Stimulated activated CD8-positive, alpha-beta memory T cell treated with anti-CD3 and anti-CD28 coated beads, Interleukin-12 subunit alpha, Interleukin-12 subunit beta, amount 100 ng/mL, for 1 hour (primary cell): ENCODE measurements around the gene EYS.
"Not testable (repeated sequence)": the region's sequence is repeated elsewhere in the genome, so short reads cannot be mapped to it uniquely, and the experiment has no call there.

Source experiments
- DNase-seq: peaks from one replicate; pipeline ENCODE4 v3.0.0-alpha.2; 2020; ENCODE audit warnings: low read depth

Gene EYS

GRCh38 chr6:64580346-64580745 is 1126.7 kb downstream of the EYS start:
- DNase-seq, result no peak

DNA sequence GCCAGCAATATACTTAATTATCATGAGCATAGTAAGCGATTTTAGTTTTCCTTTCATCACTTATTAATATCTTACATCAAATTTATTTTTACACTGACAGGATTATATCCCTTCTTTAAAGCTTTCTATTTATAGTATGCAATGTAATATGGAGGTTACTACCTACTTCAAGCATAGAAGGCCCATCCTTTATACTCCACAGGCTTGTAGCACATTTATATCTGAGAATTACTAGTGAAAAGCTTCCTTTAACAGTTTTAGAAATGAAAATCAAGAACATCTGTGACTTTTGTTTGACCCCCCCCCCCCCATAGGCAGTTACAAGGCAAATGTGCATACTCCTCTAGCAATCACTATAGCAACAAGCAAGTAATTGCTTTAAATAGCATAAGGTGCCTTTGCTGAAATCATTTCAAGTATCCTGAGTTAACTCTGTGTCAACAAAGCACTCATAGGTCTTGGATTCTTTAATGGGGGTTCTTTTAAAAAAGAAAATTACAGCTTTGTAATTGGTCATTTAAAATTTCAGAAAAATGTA is 1153.7 kb downstream of the EYS start:
- DNase-seq, result no peak

DNA sequence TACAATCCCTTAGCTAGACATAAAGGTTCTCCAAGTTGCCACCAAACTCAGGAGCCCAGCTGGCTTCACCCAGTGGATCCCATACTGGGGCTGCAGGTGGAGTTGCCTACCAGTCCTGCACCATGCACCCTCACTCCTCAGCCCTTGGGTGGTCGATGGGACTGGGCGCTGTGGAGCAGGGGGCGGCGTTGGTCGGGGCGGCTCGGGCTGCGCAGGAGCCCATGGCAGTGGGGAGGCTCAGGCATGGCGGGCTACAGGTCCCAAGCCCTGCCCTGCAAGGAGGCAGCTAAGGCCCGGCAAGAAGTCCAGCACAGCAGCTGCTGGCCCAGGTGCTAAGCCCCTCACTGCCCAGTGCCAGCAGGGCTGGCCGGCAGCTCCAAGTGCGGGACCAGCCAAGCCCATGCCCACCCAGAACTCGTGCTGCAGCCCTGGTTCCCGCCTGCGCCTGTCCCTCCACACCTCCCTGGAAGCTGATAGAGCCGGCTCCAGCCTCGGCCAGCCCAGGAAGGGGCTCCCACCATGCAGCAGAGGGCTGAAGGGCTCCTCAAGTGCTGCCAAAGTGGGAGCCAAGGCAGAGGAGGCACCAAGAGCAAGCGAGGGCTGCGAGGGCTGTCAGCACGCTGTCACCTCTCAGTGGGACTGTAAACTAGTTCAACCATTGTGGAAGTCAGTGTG is 1159.3 kb downstream of the EYS start:
- DNase-seq, result no peak

DNA sequence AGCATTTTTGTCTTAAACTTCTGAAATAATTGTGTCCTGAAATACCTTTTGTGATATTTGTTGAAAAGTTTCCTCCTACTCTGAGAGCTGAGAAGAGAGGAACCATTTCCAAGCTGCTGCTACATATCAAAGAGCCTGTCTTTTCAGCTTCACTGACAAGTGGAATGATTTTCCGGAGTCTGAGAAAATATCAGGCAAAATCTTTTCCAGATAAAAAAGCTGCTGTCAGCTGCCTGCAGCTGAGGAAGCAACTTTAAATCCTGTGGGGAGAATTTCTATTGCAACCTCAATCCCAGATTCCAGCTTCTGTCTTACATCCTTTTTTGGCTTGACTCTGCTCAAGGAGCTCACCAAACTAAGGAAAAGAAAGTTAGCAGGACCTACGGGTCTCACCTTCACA is 1167.1 kb downstream of the EYS start:
- no peak for DNase-seq

- no peak for DNase-seq
Observed at GRCh38 chr6:64538722-64539121, 1168.3 kb downstream of the EYS start.

DNA sequence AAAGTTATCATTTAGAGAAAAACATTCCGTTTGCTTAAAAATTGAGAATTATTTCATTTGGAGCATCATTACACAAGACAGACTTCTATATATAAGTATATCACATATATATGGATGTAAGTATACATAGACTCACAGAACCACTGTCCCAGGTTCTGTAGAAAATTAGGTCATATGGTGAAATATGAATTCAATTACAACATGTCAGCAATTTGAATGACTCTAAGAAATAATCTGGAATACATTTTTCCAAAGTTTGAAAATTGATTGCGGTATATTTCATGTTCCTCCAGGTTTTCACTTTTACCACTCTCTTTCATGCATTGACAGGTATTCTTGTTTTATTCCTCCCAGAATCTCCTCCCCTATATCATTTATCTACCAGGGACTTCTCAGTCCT is 1179.1 kb downstream of the EYS start:
- DNase-seq, result no peak

DNA sequence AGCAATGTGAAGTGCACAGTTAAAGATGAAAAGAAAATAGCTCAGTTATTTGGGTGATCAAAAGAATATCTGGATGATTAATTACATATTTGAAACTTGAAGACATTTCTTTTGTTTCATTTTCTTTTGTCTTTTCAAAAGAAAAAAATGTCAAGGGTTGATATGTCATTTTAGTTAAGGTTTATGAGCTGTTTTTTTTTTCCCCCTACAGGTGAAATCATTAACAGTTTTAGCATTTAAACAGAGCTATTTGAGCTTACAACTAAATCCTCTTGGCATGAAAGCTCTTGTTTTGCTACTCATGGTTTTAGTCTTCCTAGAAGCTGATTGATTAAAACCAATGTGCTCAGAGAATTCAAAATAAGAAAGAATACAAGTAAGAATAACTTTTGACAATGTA is 1184.2 kb downstream of the EYS start:
- no peak for DNase-seq

- no peak for DNase-seq
Observed at GRCh38 chr6:64520050-64520449, 1187.0 kb downstream of the EYS start.

GRCh38 chr6:64516393-64516792 is 1190.6 kb downstream of the EYS start:
- DNase-seq, result no peak

DNA sequence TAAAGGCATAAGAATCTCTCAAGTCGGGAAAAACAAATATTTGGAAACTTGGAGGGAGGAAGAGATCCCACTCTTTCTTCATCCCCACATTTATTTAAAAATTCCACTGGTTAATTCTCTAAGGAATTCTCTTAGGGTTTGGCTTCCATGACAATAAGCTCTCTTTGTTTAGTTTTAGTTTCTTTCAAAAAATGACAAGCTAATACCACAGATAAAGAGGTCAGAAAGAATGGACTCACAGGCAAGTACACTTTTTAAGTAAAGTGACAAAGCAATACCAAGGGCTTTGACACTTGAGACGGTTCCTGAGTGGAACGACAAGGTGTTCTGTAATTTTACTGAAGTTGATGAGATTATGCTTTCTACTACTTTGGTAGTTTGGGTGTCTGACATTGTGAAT is 1199.4 kb downstream of the EYS start:
- no peak for DNase-seq

DNA sequence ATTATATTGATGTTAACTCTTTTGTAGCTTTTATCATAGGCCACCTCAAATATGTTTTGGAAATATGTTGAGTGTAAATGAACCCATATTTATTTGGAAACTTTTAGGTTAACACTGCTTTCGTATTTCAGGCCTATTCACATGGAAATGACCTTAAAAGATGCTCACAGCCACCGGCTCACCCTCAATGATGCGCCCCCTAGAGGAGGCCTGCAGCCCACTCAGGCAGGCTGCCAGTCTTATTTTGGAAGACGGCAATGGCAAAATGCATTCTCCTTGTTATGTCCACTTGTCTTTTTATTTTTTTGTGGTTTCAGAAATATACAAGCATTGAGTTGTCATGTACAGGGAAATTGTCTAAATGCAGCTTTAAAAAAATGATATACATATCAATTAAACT is 1201.7 kb downstream of the EYS start:
- no peak for DNase-seq

- DNase-seq, result no peak
Observed at GRCh38 chr6:64504503-64504902, 1202.5 kb downstream of the EYS start.

DNA sequence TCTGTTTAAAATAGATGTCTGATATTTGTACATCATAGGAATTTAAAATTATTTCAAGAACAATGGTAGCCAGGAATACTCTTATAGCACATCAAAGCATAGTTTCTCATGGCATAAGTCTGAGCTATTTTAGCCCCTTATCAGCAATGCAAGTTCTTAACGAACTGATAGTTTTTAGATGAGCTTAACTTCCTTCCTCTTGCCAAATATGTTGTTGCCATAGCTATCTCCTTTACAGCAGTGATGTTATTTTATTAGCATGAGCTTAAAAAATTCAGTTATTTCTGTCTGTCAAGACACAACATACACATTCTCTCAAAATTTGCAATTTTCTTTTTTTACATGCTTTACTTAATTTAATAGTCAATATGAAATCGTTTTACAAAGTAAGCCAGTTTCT is 1204.2 kb downstream of the EYS start:
- DNase-seq, result no peak

DNA sequence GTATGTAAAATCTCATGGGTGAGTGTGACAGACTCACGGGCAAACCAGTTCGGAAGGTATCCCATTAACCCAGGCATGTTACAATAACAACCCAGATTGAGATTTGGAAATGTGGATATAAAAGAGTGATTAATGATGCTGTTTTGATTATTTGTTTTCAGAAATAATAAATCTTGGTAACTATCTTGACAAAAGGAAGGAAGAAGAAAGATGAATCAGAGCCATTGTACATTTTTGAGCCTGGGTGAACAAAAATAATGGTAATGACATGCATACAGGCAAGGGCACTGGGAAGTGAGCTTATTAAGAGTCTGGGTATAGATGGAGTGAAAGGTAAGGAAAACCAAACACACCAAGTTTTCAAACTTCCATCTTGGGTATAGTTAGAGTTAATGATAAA is 1209.4 kb downstream of the EYS start:
- DNase-seq, result no peak

- DNase-seq, result no peak
Observed at GRCh38 chr6:64489763-64490162, 1217.3 kb downstream of the EYS start.

DNA sequence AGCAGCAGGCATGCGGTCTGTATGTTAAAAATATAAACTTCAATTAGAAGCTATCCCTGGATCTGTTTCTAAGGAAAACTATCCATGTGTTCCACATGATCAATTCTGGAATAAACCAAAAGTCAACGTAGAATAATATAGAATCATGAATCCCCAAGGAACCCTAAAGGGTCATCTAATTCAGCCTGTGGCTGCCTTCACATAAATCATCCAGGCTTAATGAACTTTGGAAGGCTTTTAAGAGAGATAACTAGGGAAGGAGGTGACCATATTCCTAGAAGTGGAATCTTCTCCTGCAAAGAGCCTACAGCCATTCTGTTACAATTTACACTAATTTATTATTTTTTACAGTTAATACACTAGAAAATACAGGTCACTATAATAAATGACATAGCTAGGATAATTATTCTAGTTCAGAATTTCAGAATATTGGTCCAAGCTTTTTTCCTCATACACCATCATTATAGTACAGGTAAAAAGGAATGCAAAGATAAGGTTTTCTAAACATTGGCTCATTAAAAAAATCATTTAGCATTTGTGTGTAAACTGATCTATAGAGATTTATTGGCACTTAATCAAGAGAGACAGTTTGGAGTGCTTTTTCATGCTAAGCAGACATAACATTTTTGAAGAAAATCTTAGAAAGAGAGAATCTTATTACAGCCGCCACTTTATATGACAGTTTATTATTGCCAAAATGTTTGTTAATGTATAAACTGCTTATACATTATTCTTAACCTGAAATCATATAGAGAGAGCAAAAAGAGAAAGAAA is 1220.3 kb downstream of the EYS start:
- no peak for DNase-seq

DNA sequence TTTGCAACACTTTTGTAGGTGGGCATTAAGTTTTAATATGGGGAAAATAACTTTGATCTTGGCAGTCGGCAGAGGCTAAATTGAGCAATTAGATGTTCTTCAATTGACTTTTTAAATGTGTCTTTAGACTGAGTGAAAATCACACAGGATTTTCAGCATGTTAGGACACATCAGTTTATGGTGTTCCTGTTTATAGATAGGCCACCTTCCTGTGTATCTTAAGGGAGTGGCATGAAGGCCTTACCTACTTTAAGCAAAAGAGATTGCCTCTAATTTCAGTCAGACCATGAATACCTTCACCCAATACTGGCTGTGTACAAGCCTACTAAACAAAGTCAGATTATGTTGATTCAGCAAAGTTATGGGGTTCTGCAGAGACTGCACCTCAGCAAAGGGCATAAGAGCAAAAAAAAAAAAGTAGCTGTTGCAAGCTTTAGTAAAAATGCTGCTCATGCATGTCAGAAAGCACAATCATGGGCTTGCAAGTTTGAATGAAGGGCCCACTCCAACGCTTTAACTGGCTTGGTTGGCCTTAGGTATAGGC is 1223.0 kb downstream of the EYS start:
- DNase-seq, result no peak

GRCh38 chr6:64482631-64483030 is 1224.4 kb downstream of the EYS start:
- DNase-seq, result no peak

- no peak for DNase-seq
Observed at GRCh38 chr6:64479134-64479533, 1227.9 kb downstream of the EYS start.

GRCh38 chr6:64477391-64477790 is 1229.6 kb downstream of the EYS start:
- DNase-seq, result no peak

- no peak for DNase-seq
Observed at GRCh38 chr6:64476935-64477334, 1230.1 kb downstream of the EYS start.

DNA sequence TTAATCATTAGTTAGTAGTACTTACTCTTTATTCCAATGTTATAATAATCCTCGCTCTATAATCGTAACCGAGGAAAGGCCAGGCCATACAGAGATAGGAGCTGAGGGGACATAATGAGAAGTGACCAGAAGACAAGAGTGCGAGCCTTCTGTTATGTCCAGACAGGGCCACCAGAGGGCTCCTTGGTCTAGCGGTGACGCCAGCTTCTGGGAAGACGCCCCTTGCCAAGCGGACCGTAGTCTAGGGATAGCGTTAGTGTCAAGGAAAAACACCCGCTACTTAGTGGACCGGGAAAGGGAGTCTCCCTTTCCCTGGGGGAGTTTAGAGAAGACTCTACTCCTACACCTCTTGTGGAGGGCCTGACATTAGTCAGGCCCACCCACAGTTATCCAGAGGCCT is 1237.6 kb downstream of the EYS start:
- DNase-seq, result not testable (repeated sequence)

- DNase-seq, result no peak
Observed at GRCh38 chr6:64467656-64468055, 1239.4 kb downstream of the EYS start.
